ENCODE data around the gene RFX2.
"Not testable (repeated sequence)": the region's sequence is repeated elsewhere in the genome, so short reads cannot be mapped to it uniquely, and the experiment has no call there.

The RFX2 gene

DNA sequence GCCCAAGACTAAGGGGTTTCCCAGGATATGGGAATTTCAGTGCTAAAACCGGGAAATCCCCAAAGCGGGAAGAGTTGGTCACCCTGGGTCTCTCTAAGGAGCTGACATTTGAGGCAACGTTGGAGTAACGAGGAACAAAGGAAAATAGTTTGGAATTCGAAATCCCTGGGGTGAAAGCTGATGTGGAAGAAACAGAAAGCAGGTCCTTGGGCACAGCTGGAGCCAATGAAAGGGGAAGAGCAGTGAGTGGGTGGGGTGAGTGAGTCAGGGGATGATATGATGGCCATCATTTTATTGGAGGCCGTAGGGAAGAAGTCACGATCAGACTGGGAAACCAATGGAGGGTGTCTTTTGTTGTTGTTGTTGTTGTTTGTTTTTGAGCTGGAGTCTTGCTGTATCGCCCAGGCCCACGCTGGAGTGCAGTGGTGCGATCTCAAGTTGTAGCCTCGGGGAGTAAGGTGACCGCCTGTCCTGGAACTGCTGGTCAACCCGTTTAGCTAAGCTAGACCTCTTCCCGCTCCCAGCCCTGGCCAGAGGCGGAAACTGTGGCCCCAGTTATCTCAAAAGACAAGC, 3.4 kb upstream of the RFX2 start:
- Histone ChIP-seq H2AFZ (ENCODE audit: low read depth) (no peak overlapping the region), H3K79me2 (ENCODE audit: insufficient read depth, low read depth) (no peaks in the 10 kb centered on the region), H3K9ac (no peak overlapping the region), H3K4me1 (ENCODE audit: low read depth, poor library complexity, severe bottlenecking) (peaks cover 4% of the 10 kb centered on the region), H3K4me3 (IDR thresholded peaks at IDR 0.05; ENCODE audit: insufficient read depth, low read depth, low read length) (no peak overlapping the region), H3K27me3 (ENCODE audit: insufficient read depth, low read depth) (no peaks in the 10 kb centered on the region), H3K4me2 (no peak overlapping the region), H4K20me1 (ENCODE audit: insufficient read depth) (no peaks in the 10 kb centered on the region), H3K27ac (no peak overlapping the region), H3K36me3 (ENCODE audit: insufficient read depth) (no peaks in the 10 kb centered on the region)
- TF ChIP-seq, protein P1, sequence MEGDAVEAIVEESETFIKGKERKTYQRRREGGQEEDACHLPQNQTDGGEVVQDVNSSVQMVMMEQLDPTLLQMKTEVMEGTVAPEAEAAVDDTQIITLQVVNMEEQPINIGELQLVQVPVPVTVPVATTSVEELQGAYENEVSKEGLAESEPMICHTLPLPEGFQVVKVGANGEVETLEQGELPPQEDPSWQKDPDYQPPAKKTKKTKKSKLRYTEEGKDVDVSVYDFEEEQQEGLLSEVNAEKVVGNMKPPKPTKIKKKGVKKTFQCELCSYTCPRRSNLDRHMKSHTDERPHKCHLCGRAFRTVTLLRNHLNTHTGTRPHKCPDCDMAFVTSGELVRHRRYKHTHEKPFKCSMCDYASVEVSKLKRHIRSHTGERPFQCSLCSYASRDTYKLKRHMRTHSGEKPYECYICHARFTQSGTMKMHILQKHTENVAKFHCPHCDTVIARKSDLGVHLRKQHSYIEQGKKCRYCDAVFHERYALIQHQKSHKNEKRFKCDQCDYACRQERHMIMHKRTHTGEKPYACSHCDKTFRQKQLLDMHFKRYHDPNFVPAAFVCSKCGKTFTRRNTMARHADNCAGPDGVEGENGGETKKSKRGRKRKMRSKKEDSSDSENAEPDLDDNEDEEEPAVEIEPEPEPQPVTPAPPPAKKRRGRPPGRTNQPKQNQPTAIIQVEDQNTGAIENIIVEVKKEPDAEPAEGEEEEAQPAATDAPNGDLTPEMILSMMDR (conservative IDR thresholded peaks at IDR 0.05; ENCODE audit: low read depth, low read length), result no peak

DNA sequence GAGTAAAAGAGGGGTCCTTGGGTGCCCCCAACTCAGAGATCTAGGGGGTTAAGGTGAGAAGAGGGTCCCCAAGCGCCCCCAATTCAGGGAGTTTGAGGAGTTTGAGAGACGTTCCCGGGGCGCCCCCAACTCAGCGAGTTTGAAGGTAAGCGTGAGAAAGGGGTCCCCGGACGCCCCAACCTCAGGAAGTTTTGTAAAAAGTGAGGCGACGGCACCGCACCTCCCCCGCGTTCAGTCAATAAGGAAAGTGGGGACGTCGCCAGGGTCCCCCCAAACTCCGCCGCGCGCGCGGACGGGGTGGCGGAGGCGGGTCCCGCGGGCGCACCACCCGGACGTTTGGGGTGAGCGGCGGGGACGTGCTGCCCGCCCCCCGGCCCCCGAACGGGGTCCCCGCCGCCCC, 353 bp downstream of the RFX2 start:
- H3K79me2 ChIP-seq (ENCODE audit: insufficient read depth, low read depth), result no peaks in the 10 kb centered on the region
- H3K27me3 ChIP-seq (ENCODE audit: insufficient read depth, low read depth), result no peaks in the 10 kb centered on the region
- no peaks in the 10 kb centered on the region for H3K36me3 ChIP-seq (ENCODE audit: insufficient read depth)
- peaks cover 4% of the 10 kb centered on the region for H3K4me1 ChIP-seq (ENCODE audit: low read depth, poor library complexity, severe bottlenecking)
- H3K9ac ChIP-seq, result peak overlapping the region; percentile 68
- no peak overlapping the region for H3K4me3 ChIP-seq (IDR thresholded peaks at IDR 0.05; ENCODE audit: insufficient read depth, low read depth, low read length)
- peak overlapping the region; percentile 98 for H3K4me2 ChIP-seq
- TF ChIP-seq, protein P1 (conservative IDR thresholded peaks at IDR 0.05; ENCODE audit: low read depth, low read length), result no peak
- H4K20me1 ChIP-seq (ENCODE audit: insufficient read depth), result no peaks in the 10 kb centered on the region
- no peak overlapping the region for H3K27ac ChIP-seq
- H2AFZ ChIP-seq (ENCODE audit: low read depth), result peak overlapping the region; percentile 69

DNA sequence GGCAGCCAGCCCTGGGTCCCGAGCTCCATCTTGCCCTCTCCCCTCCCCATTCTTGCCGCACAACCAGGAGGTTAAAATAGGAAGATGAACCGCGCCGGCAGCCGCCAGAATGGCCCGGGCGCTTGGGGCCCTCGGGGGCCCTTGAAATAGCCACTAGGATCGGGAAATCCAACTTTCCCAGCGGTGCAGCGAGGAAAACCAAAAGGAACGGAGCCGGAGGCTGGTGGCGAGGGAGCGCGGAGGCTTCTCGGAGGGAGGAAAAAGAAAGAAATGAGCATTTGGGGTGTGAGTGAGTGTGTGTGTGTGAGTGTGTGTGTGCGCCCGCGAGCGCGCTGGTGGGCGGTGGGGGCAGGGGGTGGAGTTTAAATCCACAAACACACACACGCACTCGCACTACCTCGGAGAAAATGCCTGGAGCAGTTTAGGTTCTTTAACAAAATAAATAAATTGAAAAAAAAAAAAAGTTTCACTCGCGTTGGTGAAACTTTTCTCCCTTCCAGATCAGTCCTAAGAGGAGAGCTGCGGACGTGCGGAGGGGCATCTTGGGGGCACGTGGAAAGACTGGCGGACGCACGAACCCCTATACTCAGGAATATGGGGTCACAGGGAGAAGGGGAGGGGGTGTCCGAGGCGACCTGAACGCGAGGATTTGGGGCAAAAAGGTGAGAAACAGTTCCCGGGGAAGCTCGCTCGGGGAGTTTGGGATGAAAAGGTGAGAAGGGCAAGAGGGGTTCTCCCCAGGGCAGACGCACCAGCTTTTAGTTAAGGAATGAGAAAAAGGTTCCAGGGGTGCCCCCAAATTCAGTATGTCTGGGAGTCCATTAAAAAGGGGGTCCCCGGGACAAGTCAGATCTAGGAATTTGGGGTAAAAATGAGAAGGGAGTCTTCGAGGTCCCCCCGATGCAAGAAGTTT, 1.3 kb downstream of the RFX2 start:
- Histone ChIP-seq H2AFZ (ENCODE audit: low read depth) (0 out of 2 replicates have a peak overlapping the region, but pooled peaks have one; percentile 69), H3K79me2 (ENCODE audit: insufficient read depth, low read depth) (no peaks in the 10 kb centered on the region), H3K9ac (peak overlapping the region; percentile 68; the same call in 1 of the 2 replicates)

DNA sequence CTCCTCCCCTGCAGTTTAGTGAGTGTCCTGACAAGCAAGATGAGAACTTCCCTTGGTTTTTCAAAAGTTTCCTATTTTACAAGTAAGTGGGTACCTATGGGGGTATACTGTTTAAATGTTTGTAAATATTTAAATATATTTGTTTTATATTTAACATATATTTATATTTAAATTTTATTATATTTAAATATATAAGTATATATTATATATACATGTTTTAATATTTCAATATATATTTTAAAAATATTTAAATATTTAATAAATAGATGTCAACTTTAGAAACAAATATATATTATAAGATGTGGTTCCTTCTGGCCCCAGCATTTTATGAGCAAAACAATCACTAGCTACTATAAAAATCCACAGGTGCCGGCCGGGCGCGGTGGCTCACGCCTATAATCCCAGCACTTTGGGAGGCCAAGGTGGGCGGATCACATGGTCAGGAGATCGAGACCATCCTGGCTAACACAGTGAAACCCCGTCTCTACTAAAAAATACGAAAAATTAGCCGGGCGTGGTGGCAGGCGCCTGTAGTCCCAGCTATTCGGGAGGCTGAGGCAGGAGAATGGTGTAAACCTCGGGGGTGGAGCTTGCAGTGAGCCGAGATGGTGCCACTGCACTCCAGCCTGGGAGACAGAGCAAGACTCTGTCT, 3.5 kb downstream of the RFX2 start:
- not testable (repeated sequence) for H2AFZ ChIP-seq (ENCODE audit: low read depth); H3K27me3 ChIP-seq (ENCODE audit: insufficient read depth, low read depth); H3K4me3 ChIP-seq (IDR thresholded peaks at IDR 0.05; ENCODE audit: insufficient read depth, low read depth, low read length); H3K9ac ChIP-seq; H3K79me2 ChIP-seq (ENCODE audit: insufficient read depth, low read depth); H3K27ac ChIP-seq; H3K4me1 ChIP-seq (ENCODE audit: low read depth, poor library complexity, severe bottlenecking); H4K20me1 ChIP-seq (ENCODE audit: insufficient read depth); H3K4me2 ChIP-seq; H3K36me3 ChIP-seq (ENCODE audit: insufficient read depth)

More for the DNA sequence above, 1.3 kb downstream of the RFX2 start:
- H3K27me3 ChIP-seq (ENCODE audit: insufficient read depth, low read depth), result no peaks in the 10 kb centered on the region
- no peaks in the 10 kb centered on the region for H3K36me3 ChIP-seq (ENCODE audit: insufficient read depth)
- TF ChIP-seq, protein P1 (conservative IDR thresholded peaks at IDR 0.05; ENCODE audit: low read depth, low read length), result no peak
- no peaks in the 10 kb centered on the region for H4K20me1 ChIP-seq (ENCODE audit: insufficient read depth)
- H3K4me1 ChIP-seq (ENCODE audit: low read depth, poor library complexity, severe bottlenecking), result peaks cover 4% of the 10 kb centered on the region
- no peak overlapping the region for H3K4me3 ChIP-seq (IDR thresholded peaks at IDR 0.05; ENCODE audit: insufficient read depth, low read depth, low read length)
- H3K4me2 ChIP-seq, result peak overlapping the region; percentile 98; the same call in 1 of the 2 replicates
- H3K27ac ChIP-seq, result no peak overlapping the region

Measured in KMS-11 (cell line).